Type B pancreatic cell (in vitro differentiated cells): ENCODE measurements around the gene SLC9A7. TPM values are rescaled to one million over a fixed set of nuclear protein-coding genes. Genes with fewer than 3 reads are reported as not detected.

Experiments used
- DNase-seq: peaks from one replicate; pipeline ENCODE4 v3.0.0; 2021; ENCODE audit warnings: mixed read lengths; ENCODE audit not compliant: unreplicated experiment; ENCODE audit errors: extremely low spot score
- H3K27ac Mint-ChIP-seq: 2 replicates; pipeline ENCODE4 v1.8.0; 2021; ENCODE audit warnings: mild to moderate bottlenecking, mixed read lengths
- H3K27me3 Mint-ChIP-seq: 2 replicates; pipeline ENCODE4 v1.8.0; 2021; ENCODE audit warnings: mixed read lengths
- H3K36me3 Mint-ChIP-seq: 2 replicates; pipeline ENCODE4 v1.8.0; 2021; ENCODE audit warnings: mixed read lengths
- H3K4me1 Mint-ChIP-seq: one replicate; pipeline ENCODE4 v1.8.0; 2021; ENCODE audit warnings: mixed read lengths; ENCODE audit not compliant: unreplicated experiment
- H3K4me3 Mint-ChIP-seq: 2 replicates; pipeline ENCODE4 v1.8.0; 2021; ENCODE audit warnings: mild to moderate bottlenecking, mixed read lengths
- H3K9me3 Mint-ChIP-seq: 2 replicates; pipeline ENCODE4 v1.8.0; 2021; ENCODE audit warnings: mixed read lengths
- CTCF ChIP-seq: fragments of 200-600 bp; sonication (generic); conservative IDR thresholded peaks from 2 replicates; pipeline ENCODE4 v1.5.0; 2021; ENCODE audit warnings: antibody characterized with exemption, mild to moderate bottlenecking
- total RNA-seq: library from RNA; stranded (reverse); gene quantifications from 2 replicates; pipeline ENCODE4 v1.2.1, GENCODE V29; 2021; ENCODE audit warnings: low replicate concordance

SLC9A7 gene
- total RNA-seq, 1 donor from 2014 or later, result 7.5 TPM

- DNase-seq, result no peak
- TF ChIP-seq CTCF, result no peak
- Mint-ChIP-seq H3K4me3 (no peak overlapping the region), H3K36me3 (no peaks in the 10 kb centered on the region), H3K9me3 (no peaks in the 10 kb centered on the region), H3K27me3 (no peaks in the 10 kb centered on the region), H3K27ac (no peak overlapping the region), H3K4me1 (peaks cover 4% of the 10 kb centered on the region)
These were observed 75.9 kb downstream of the SLC9A7 start for GRCh38 chrX:46683048-46683447.

DNA sequence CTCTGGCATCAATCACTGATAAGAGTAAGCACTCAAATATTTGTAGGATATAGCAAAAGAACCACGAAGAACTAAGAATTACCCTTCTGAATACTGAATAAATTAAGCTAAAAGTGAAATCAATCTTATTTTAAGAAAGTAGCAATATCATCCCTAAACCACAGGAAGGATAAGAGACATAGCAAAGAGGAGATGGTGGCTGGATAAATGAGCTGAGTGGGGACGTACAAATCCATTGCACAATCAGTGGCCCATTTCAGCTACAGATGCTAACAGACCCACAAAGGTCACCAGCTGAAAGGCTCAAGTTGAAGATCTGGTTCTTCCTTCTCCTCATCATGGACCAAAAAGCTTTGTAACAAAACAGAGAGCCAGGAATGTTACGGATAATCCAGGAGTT, 77.1 kb downstream of the SLC9A7 start:
- DNase-seq, result no peak
- Mint-ChIP-seq H3K9me3 (no peaks in the 10 kb centered on the region), H3K27ac (no peak overlapping the region), H3K4me3 (no peak overlapping the region), H3K27me3 (no peaks in the 10 kb centered on the region), H3K4me1 (peaks cover 4% of the 10 kb centered on the region), H3K36me3 (no peaks in the 10 kb centered on the region)
- no peak for TF ChIP-seq CTCF

DNA sequence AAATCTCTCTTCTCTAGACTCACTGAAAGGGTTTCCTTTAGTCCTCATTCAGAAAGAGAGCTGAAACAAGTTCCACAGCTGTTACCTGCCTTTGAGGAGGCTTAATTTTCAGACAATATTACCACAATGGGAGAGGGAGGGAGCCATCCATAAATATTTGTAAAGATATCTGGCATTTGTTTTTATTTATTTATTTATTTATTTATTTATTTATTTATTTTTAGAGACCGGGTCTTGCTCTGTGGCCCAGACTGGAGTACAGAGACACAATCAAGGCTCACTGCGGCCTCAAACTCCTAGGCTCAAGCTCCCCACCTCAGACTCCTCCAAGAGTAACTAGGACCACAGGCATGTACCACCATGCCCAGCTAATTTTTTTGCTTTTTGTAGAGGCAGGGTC, 80.7 kb downstream of the SLC9A7 start:
- Mint-ChIP-seq H3K4me1 (peaks cover 1% of the 10 kb centered on the region), H3K36me3 (no peaks in the 10 kb centered on the region), H3K27me3 (no peaks in the 10 kb centered on the region), H3K27ac (no peak overlapping the region), H3K4me3 (no peak overlapping the region), H3K9me3 (no peaks in the 10 kb centered on the region)
- no peak for DNase-seq
- no peak for TF ChIP-seq CTCF

DNA sequence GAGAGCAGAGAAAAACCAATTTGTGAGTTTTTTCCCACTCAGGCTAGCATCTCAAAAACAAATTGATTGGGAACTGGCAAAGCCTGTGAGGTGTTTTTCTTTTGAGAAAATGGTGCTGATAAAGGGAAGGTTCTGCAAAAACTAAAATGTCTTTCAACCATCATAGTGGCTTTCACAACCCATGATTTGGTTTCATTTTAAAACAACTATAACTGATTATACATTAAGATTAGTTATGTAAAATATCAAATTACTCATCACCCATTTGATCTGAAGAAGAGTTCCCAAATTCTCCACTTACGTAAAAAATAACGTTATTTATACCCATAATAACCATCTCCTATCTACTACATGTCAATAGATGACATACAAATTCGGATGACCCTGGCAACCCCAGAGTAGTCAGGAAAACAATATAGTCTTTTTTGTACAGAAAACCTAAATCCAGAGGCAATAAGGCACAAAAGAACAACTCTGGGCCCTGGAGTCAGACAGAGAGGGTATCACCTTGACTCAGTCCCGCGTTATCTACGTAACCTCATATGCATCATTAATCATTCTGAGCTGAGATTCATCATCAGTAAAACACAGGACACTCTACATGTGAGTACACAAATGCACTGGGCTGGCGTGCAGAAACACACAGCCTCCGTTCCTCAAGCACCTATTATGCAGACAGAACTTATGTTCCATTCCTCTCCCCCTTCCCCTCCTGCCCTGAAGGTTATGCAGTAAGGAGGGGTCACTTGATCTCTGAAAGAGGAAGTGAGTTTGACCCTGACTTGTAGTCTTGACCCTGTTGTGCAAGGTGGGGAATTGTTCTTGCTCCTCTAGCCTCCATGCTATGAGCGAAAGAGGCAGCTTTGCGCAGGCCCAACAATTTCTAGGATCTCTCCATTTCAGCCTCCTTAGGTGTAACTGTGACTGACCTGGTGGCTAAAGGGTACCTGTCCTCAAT, 82.2 kb downstream of the SLC9A7 start:
- H3K27me3 Mint-ChIP-seq, result no peaks in the 10 kb centered on the region
- no peaks in the 10 kb centered on the region for H3K9me3 Mint-ChIP-seq
- no peak for DNase-seq
- H3K4me1 Mint-ChIP-seq, result no peaks in the 10 kb centered on the region
- TF ChIP-seq CTCF, result no peak
- H3K36me3 Mint-ChIP-seq, result no peaks in the 10 kb centered on the region
- no peak overlapping the region for H3K4me3 Mint-ChIP-seq
- no peak overlapping the region for H3K27ac Mint-ChIP-seq

DNA sequence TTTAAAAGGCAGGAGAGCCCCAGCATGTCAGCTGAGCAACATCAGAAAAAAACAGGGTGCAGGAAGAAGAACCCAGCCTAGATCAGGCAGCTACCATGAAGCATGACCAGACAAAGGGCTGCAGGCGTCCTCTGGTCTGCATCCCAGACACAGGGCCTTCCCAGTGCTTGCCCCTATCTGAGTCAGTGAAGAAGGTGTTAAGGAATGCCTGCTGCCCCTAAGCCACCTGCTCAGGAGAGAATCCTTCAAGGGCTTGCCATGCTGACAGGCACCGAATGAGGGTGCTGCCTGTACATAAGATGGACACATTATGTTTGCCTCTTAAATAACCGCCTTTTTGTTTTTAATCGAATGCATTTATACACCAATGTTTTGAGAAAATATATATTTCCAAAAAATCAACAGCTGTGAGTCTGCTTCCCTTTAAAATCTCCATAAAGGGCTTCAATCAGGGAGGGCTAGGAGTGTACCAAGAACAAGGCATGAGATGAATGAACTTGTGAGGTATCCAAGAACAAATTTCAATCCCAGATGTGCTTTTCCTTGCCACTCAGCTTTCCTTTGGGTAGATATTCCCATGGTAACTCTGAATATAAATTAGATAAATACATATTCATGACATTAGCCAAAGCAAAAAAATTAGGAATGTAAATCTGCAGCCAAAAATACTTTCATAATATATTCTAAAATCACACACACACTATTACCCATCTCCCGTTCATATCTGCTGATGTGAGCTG, 85.1 kb downstream of the SLC9A7 start:
- no peak for TF ChIP-seq CTCF
- H3K4me3 Mint-ChIP-seq, result no peak overlapping the region
- H3K27me3 Mint-ChIP-seq, result no peaks in the 10 kb centered on the region
- H3K4me1 Mint-ChIP-seq, result no peaks in the 10 kb centered on the region
- no peak for DNase-seq
- no peaks in the 10 kb centered on the region for H3K36me3 Mint-ChIP-seq
- no peaks in the 10 kb centered on the region for H3K9me3 Mint-ChIP-seq
- no peak overlapping the region for H3K27ac Mint-ChIP-seq
